ENCODE data around the gene OR6B3. TPM values are rescaled to one million over a fixed set of nuclear protein-coding genes. Genes with fewer than 3 reads are reported as not detected.

Gene OR6B3
- total and polyA plus RNA-seq, 2 of the 8 experiments (the other 6 are each of a cell fraction or from before 2014, with no cell fraction given) = not detected

DNA sequence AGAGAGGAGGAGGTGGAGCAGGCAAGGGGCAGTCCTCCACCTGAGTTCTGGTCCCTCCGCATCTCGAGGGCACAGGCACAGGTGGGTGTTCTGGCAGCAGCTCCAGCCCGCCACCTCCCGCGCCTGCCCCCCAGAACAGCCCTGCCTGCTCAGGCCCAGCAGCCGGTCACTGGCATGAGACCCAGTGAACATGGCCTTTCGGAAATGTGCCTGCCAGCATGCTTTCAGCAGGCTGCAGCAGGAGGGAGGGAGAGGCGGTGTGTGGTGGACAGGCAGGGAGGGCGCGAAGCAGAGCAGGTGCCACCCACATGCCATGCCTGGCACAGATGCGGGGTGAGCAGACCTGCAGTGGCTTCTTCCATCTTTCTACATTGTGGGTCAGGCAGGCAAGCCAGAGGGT is 3.4 kb upstream of the OR6B3 start (continued):
- TF ChIP-seq, protein P1, sequence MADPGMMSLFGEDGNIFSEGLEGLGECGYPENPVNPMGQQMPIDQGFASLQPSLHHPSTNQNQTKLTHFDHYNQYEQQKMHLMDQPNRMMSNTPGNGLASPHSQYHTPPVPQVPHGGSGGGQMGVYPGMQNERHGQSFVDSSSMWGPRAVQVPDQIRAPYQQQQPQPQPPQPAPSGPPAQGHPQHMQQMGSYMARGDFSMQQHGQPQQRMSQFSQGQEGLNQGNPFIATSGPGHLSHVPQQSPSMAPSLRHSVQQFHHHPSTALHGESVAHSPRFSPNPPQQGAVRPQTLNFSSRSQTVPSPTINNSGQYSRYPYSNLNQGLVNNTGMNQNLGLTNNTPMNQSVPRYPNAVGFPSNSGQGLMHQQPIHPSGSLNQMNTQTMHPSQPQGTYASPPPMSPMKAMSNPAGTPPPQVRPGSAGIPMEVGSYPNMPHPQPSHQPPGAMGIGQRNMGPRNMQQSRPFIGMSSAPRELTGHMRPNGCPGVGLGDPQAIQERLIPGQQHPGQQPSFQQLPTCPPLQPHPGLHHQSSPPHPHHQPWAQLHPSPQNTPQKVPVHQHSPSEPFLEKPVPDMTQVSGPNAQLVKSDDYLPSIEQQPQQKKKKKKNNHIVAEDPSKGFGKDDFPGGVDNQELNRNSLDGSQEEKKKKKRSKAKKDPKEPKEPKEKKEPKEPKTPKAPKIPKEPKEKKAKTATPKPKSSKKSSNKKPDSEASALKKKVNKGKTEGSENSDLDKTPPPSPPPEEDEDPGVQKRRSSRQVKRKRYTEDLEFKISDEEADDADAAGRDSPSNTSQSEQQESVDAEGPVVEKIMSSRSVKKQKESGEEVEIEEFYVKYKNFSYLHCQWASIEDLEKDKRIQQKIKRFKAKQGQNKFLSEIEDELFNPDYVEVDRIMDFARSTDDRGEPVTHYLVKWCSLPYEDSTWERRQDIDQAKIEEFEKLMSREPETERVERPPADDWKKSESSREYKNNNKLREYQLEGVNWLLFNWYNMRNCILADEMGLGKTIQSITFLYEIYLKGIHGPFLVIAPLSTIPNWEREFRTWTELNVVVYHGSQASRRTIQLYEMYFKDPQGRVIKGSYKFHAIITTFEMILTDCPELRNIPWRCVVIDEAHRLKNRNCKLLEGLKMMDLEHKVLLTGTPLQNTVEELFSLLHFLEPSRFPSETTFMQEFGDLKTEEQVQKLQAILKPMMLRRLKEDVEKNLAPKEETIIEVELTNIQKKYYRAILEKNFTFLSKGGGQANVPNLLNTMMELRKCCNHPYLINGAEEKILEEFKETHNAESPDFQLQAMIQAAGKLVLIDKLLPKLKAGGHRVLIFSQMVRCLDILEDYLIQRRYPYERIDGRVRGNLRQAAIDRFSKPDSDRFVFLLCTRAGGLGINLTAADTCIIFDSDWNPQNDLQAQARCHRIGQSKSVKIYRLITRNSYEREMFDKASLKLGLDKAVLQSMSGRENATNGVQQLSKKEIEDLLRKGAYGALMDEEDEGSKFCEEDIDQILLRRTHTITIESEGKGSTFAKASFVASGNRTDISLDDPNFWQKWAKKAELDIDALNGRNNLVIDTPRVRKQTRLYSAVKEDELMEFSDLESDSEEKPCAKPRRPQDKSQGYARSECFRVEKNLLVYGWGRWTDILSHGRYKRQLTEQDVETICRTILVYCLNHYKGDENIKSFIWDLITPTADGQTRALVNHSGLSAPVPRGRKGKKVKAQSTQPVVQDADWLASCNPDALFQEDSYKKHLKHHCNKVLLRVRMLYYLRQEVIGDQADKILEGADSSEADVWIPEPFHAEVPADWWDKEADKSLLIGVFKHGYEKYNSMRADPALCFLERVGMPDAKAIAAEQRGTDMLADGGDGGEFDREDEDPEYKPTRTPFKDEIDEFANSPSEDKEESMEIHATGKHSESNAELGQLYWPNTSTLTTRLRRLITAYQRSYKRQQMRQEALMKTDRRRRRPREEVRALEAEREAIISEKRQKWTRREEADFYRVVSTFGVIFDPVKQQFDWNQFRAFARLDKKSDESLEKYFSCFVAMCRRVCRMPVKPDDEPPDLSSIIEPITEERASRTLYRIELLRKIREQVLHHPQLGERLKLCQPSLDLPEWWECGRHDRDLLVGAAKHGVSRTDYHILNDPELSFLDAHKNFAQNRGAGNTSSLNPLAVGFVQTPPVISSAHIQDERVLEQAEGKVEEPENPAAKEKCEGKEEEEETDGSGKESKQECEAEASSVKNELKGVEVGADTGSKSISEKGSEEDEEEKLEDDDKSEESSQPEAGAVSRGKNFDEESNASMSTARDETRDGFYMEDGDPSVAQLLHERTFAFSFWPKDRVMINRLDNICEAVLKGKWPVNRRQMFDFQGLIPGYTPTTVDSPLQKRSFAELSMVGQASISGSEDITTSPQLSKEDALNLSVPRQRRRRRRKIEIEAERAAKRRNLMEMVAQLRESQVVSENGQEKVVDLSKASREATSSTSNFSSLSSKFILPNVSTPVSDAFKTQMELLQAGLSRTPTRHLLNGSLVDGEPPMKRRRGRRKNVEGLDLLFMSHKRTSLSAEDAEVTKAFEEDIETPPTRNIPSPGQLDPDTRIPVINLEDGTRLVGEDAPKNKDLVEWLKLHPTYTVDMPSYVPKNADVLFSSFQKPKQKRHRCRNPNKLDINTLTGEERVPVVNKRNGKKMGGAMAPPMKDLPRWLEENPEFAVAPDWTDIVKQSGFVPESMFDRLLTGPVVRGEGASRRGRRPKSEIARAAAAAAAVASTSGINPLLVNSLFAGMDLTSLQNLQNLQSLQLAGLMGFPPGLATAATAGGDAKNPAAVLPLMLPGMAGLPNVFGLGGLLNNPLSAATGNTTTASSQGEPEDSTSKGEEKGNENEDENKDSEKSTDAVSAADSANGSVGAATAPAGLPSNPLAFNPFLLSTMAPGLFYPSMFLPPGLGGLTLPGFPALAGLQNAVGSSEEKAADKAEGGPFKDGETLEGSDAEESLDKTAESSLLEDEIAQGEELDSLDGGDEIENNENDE (IDR thresholded peaks at IDR 0.05; ENCODE audit: insufficient replicate concordance, low read length) = no peak
- TF ChIP-seq GTF2F1 (IDR thresholded peaks at IDR 0.05; ENCODE audit: borderline replicate concordance, low read depth, low read length) = no peak
- no peak for TF ChIP-seq NRF1 (IDR thresholded peaks at IDR 0.05; ENCODE audit: low read depth, low read length)
